ENCODE data around the gene SLC38A9.

SLC38A9 gene

DNA sequence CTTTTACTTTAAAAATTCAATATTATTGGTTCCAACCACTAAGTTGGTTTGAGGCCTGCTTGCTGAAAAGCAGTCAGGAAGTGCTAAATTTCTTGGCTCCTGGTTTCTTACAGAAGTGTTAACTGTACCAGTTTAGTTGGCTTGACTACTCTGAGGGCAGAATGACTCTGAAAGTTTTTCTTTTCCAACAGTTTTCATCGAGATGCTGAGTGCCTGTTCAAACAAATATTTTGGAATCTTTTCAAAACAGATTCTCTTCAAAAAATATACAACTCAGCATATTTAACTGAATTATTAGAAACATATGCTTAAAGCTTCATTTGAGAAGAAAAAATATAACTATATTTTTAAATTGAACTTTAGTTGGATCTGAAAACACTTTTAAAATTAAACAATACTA lies 37.0 kb downstream of the SLC38A9 start:
- H3K27ac ChIP-seq = no peak overlapping the region
- no peak for TF ChIP-seq ZFX (IDR thresholded peaks at IDR 0.05; ENCODE audit: borderline replicate concordance)
- TF ChIP-seq, protein P1, sequence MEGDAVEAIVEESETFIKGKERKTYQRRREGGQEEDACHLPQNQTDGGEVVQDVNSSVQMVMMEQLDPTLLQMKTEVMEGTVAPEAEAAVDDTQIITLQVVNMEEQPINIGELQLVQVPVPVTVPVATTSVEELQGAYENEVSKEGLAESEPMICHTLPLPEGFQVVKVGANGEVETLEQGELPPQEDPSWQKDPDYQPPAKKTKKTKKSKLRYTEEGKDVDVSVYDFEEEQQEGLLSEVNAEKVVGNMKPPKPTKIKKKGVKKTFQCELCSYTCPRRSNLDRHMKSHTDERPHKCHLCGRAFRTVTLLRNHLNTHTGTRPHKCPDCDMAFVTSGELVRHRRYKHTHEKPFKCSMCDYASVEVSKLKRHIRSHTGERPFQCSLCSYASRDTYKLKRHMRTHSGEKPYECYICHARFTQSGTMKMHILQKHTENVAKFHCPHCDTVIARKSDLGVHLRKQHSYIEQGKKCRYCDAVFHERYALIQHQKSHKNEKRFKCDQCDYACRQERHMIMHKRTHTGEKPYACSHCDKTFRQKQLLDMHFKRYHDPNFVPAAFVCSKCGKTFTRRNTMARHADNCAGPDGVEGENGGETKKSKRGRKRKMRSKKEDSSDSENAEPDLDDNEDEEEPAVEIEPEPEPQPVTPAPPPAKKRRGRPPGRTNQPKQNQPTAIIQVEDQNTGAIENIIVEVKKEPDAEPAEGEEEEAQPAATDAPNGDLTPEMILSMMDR (IDR thresholded peaks at IDR 0.05) = no peak

DNA sequence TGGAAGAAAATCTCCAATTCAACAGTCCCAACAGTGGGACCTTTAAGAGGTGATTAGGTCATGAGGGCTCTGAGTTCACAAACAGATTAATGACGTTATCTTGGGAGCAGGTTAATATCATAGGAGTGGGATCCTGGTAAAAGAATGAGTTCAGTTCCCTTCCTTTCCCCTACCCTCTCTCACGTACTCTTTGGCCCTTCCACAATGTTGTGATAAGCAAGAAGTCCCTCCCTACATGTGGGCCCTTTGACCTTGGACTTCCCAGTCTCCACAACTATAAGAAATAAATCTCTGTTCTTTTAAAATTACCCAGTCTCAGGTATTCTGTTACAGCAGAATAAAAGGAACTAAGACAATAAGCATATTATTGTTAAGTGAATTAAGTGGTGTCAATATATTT lies 37.8 kb downstream of the SLC38A9 start:
- TF ChIP-seq ZFX (IDR thresholded peaks at IDR 0.05; ENCODE audit: borderline replicate concordance) = no peak
- TF ChIP-seq, protein P1 (IDR thresholded peaks at IDR 0.05) = no peak
- H3K27ac ChIP-seq = no peak overlapping the region

DNA sequence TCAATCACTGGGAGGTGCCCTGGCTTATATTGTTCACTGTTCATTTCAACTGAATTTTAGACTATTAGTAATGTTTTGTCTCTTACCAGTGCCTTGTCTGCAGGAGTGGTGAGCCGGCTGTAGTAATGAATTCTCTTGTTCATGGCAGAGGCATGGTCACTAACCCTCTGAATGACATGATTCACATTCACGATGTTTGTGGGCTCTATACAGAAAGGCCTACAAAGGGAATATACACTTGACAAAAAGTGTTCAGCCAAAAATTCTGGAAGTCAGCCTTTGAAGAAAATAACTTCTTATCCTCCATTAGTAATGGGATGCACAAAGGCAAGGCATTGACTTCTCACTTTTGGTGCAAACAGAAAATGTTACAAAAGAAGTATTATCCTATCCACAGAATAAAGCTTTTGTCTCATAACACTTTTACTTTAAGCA lies 39.6 kb downstream of the SLC38A9 start:
- TF ChIP-seq ZFX (IDR thresholded peaks at IDR 0.05; ENCODE audit: borderline replicate concordance) = no peak
- TF ChIP-seq, protein P1 (IDR thresholded peaks at IDR 0.05) = no peak
- no peak overlapping the region for H3K27ac ChIP-seq

DNA sequence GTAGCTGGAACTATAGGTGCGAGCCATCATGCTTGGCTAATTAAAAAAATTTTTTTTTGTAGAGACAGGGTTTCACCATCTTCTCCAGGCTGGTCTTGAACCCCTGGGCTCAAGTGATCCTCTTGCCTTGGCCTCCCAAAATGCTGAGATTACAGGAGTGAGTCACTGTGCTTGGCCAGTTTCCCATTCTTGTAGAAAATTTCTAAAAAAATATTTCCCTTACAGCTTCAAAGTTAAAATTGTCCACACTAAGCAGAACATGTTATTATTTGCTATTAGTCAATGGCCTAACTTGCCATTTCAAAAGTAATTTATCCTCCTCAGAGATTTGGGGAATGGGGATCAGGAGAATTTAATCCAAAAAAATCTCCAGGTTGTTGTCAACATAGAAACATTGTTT lies 40.1 kb downstream of the SLC38A9 start:
- TF ChIP-seq, protein P1 (IDR thresholded peaks at IDR 0.05) = no peak
- TF ChIP-seq ZFX (IDR thresholded peaks at IDR 0.05; ENCODE audit: borderline replicate concordance) = no peak
- no peak overlapping the region for H3K27ac ChIP-seq

DNA sequence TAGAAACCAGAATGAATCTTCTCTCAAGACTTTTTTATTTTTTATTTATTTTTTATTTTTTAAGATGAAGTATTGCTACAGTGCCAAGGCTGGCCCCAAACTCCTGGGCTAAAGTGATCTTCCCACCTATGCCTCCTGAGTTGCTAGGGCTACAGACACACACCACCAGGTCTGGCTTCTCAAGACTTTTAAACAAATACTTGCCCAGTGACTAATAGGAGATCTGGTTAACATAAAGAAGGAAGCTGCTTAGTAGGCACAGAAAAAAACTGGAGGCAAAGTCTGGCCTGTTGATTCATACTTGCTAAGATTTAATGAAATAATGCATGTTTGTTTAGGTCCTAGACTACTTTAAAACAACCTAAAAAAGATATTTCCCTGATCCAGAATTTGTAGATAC lies 43.8 kb downstream of the SLC38A9 start:
- H3K27ac ChIP-seq = peak overlapping the region; percentile 33; the same call in 1 of the 2 replicates
- TF ChIP-seq ZFX (IDR thresholded peaks at IDR 0.05; ENCODE audit: borderline replicate concordance) = no peak
- TF ChIP-seq, protein P1 (IDR thresholded peaks at IDR 0.05) = no peak

DNA sequence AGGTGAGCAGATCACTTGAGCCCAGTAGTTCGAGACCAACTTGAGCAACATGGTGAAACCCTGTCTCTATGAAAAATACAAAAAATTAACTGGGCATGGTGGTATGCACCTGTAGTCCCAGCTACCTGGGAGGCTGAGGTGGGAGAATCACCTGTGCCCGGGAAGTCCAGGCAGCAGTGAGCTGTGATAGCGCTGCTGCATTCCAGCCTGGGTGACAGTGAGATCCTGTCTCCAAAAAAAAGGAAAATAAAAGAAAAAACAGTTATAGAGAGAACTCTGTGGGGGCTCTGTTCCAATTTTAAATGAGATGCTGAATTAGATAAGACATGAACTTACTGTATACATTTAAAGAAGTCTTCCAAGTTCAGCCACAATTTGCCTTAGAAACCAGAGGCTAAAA lies 44.2 kb downstream of the SLC38A9 start:
- no peak overlapping the region; the same call in 1 of the 2 replicates for H3K27ac ChIP-seq
- TF ChIP-seq, protein P1 (IDR thresholded peaks at IDR 0.05) = no peak
- TF ChIP-seq ZFX (IDR thresholded peaks at IDR 0.05; ENCODE audit: borderline replicate concordance) = no peak

DNA sequence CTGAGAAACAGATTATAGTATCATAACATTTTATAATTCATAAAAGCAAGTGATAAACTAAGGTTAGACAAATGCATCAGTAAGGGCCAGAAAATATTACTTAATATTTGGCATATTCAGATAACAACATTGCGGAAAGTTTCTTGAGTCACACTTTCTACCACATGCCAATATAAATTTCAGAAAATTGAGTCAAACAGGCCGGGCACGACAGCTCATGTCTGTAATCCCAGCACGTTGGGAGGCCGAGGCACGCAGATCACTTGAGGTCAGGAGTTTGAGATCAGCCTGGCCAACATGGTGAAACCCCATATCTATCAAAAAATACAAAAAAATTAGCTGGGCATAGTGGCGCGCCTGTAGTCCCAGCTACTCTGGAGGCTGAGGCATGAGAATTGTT lies 47.1 kb downstream of the SLC38A9 start:
- no peak overlapping the region for H3K27ac ChIP-seq
- TF ChIP-seq ZFX (IDR thresholded peaks at IDR 0.05; ENCODE audit: borderline replicate concordance) = no peak
- TF ChIP-seq, protein P1 (IDR thresholded peaks at IDR 0.05) = no peak
